T follicular helper cell (primary cell): ENCODE results near the gene TEDDM1.
A peak's percentile ranks its signal among the peaks of the same experiment; 100 is the strongest.

Experiments used
- DNase-seq: peaks from one replicate; pipeline ENCODE4 v3.0.0-alpha.2; 2020; ENCODE audit warnings: low read depth

TEDDM1 gene

GRCh38 chr1:182406012-182406411, 5.5 kb upstream of the TEDDM1 start:
- DNase-seq = no peak

GRCh38 chr1:182405578-182405977, 5.1 kb upstream of the TEDDM1 start:
- DNase-seq = no peak

- DNase-seq = no peak
Observed at GRCh38 chr1:182404781-182405180, 4.3 kb upstream of the TEDDM1 start.

DNA sequence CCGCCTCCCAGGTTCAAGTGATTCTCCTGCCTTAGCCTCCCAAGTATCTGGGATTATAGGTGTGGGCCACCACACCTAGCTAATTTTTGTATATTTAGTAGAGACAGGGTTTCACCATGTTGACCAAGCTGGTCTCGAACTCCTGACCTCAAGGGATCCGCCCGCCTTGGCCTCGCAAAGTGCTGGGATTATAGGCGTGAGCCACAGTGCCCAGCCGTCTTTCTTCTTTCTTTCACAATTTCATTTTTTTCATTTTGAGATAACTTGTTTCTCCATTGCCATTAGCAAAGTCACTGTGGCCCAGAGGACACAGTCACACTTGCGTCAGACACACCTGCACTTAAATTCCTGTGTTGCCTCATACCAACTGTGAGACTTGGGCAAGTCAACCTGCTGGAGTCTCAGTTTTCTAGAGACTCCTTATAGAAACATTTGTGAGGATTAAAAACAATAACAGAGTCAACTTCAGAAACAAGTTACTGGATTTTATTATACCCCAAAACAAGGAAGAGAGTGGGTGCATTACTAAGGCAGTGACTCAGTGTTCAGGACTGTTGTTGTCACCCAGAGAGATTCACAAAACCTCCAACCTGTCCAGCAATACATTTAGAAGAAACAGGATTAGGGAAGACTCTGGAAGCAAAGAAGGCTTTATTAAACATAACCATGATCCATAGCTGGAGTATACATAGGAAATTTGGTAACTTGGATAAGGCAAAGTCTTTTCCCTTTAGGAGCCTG, 2.6 kb downstream of the TEDDM1 start:
- DNase-seq = no peak

DNA sequence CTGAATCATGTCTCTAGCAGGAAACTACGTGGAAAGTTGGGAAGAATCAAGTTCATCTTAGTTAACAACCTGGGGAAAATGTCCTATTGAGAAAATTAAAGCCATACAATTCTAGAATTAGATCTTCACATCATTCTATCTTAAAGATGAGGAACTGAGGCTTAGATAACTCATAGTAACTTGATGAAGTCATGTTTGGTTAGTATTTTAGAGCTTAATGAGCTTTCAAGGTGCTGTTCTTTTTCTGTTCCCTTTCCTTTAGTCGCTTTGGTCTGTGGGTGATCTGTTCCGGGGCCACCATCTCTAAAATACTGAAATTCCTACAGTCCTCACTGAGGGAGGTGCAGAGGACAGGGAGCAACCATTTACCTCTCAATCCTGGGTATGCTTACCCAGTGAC, 4.6 kb downstream of the TEDDM1 start:
- no peak for DNase-seq

DNA sequence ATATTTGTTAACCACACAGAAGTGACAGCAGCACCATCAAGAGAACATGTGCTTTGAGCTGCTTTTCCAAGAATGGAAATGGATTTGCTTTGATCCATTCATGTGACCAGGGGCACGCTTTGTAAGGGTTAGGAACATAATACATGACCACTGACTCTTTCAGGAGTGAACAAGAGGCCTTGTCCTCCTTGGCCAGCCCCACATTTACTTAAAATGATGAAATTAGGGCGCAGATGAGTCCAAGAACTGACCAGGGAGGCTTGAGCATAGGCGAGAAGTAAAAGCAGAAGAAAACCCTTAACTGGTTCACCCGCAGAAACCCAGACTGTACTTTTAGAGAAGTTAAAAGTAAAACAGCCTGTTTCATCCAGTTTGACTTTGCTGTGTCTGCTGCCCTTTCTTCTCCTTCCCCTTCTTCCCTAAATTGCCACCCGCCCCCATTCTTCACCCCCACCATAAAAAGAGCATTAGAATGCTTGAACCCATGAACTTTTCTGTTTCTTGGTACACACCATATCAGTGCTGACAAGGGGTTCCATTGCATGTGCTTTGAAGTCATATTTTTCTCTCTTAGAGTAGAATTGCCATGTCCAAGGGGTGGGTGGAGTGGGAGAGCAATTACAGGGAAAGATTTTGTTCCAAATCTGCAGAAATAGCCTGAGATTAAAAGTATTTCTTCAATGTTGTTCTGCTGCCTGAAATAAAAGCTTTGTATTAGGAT, 6.3 kb downstream of the TEDDM1 start:
- DNase-seq = no peak

DNA sequence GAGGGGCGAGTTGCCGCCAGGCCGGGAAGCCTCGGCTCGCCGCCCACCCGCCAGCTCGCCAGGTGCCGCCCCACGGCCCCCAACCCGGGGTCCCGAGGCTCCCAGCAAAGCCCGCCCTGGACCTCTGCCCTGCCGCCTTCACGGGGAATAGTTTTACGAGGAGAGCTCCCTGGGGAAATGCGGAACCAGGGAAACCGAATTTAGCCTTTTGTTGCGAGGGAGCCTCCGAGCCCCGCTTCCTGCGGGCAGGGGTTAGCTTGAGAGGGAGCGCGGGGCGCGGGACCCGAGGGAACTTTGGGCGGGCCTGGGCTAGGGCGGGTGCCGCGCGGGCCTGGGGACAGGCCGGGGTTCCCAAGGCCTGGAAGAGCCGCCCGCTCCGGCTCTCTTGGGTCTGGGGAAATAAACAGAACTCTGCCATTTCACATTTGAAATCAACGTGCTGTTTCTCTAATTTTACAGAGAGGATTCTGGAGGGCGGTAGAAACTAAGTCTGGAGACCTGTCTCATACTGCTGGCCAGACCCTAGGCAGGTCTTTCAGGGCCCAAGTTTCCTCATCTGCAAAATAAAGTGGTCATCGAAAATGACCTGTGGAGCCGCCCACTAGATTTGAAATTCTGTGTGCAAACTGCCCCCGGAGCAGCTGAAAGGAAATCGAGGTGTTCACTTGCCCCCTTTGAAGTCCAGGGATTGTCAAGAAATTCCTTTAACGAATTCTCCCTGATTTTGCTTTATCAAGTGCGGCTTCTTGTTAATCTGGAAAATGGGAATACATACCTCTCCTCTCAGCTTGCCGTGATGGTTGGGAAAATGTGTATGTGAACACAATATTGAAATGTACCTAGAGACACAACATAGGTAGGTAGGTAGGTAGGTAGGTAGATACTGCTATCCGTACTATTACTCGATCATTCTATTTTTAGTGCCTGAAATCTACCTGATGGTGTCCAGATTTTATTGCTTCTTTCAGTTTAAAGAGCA, 8.1 kb downstream of the TEDDM1 start:
- no peak for DNase-seq

- peak; percentile 33 for DNase-seq
Observed at GRCh38 chr1:182391362-182392049, 9.0 kb downstream of the TEDDM1 start, which contains the start of gene GLUL. GLUL (minus strand) TSS chr1:182391790; CDS start chr1:182388737, 3,053 bp downstream.

GRCh38 chr1:182391028-182391361, 9.5 kb downstream of the TEDDM1 start:
- DNase-seq = no peak

- DNase-seq = no peak
Observed at GRCh38 chr1:182389619-182390047, 10.8 kb downstream of the TEDDM1 start.

GRCh38 chr1:182388392-182389134, 11.9 kb downstream of the TEDDM1 start:
- no peak for DNase-seq

DNA sequence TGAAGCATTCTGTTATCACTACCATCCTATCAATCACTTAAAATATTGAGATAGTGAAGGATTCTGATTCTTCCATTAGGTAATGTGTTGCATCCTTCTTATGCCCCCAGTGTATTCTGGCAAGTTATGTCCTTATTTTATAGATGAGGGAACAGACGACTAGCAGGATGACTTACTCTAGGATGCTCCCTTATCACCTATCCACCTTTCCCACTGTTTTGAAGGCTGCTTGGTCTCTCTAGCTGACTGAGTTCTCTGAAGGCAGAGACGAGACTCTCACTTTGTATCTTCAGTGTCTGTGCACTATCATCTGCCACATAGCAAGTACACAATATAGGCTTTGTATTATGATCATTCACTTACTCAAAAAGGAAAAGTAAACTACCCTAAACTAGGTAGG, 12.9 kb downstream of the TEDDM1 start:
- DNase-seq = no peak

- DNase-seq = no peak
Observed at GRCh38 chr1:182386980-182387379, 13.5 kb downstream of the TEDDM1 start.

GRCh38 chr1:182385885-182386853, 14.3 kb downstream of the TEDDM1 start:
- DNase-seq = no peak

- no peak for DNase-seq
Observed at GRCh38 chr1:182384387-182384960, 16.0 kb downstream of the TEDDM1 start.

GRCh38 chr1:182383934-182384333, 16.5 kb downstream of the TEDDM1 start:
- DNase-seq = no peak

DNA sequence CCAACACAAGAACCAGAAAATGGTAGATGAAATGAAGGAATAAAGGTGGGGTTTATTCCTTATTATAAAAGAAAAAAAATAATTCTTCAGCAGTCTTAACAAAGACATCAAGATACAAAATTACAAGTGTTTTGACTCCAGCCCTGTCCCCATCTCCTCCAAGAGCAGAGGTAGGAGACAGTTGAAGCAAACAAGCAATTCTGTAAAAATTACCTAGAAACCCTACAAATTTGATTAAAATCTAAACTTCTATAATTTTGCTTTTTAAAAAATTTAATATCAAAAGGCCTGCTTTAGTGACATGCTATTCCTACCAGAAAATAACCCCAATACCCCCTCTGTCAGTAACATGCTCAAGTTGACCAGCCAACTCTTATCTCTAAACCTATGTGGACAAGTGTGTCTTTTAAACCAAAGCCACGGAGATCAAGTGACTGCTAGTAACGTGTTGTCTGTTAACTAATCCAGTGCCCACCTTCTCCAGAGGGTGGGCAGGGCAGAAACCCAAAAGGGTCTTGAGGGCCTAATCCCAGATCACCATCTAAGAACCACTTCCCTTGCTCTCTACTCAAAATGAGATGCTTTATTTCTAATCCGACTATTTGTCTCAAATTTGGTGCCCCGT, 17.3 kb downstream of the TEDDM1 start:
- DNase-seq = no peak

- no peak for DNase-seq
Observed at GRCh38 chr1:182381962-182382819, 18.3 kb downstream of the TEDDM1 start.
